Loucy (cell line): ENCODE data around the gene ADAM23.

Experiments
- H2AFZ ChIP-seq: fragments of 200-600 bp; sonication (generic); 2 replicates; pipeline ENCODE4 v1.6.0; 2016; ENCODE audit warnings: antibody characterized with exemption, mild to moderate bottlenecking, low read length, moderate library complexity
- H3F3A ChIP-seq: fragments of 200-600 bp; 2 replicates; pipeline ENCODE4 v1.6.0; 2016; ENCODE audit warnings: antibody characterized with exemption, low read depth, mild to moderate bottlenecking
- H3K27me3 ChIP-seq: fragments of 200-600 bp; sonication (generic); 2 replicates; pipeline ENCODE4 v1.6.1; 2014; ENCODE audit warnings: low read length, mild to moderate bottlenecking; ENCODE audit not compliant: insufficient read depth, poor library complexity, severe bottlenecking
- H3K36me3 ChIP-seq: fragments of 200-600 bp; sonication (generic); 2 replicates; pipeline ENCODE4 v1.6.1; 2016; ENCODE audit warnings: low read length; ENCODE audit not compliant: insufficient read depth
- H3K4me1 ChIP-seq: fragments of 200-600 bp; sonication (generic); 2 replicates; pipeline ENCODE4 v1.5.1; 2014; ENCODE audit warnings: low read length, mild to moderate bottlenecking; ENCODE audit not compliant: insufficient read depth, poor library complexity, severe bottlenecking
- H3K4me2 ChIP-seq: fragments of 200-600 bp; sonication (generic); 2 replicates; pipeline ENCODE4 v1.6.0; 2014; ENCODE audit warnings: antibody characterized with exemption, low read length, low read depth, mild to moderate bottlenecking; ENCODE audit not compliant: poor library complexity, severe bottlenecking
- H3K4me3 ChIP-seq: fragments of 200-600 bp; sonication (generic); 2 replicates; pipeline ENCODE4 v1.5.1; 2014; ENCODE audit warnings: low read length, mild to moderate bottlenecking, mixed read lengths; ENCODE audit not compliant: poor library complexity, severe bottlenecking
- H3K79me2 ChIP-seq: fragments of 200-600 bp; sonication (generic); 2 replicates; pipeline ENCODE4 v1.6.1; 2014; ENCODE audit warnings: low read length; ENCODE audit not compliant: insufficient read depth
- H3K9ac ChIP-seq: fragments of 200-600 bp; sonication (generic); 2 replicates; pipeline ENCODE4 v1.6.0; 2014; ENCODE audit warnings: mild to moderate bottlenecking, low read depth, low read length, moderate library complexity; ENCODE audit not compliant: poor library complexity, severe bottlenecking
- H3K9me2 ChIP-seq: fragments of 200-600 bp; sonication (generic); replicated peaks from 2 replicates; pipeline ENCODE4 v1.6.1; 2016; ENCODE audit warnings: low read depth, low read length, mixed read lengths
- H3K9me3 ChIP-seq: fragments of 200-600 bp; sonication (generic); 2 replicates; pipeline ENCODE4 v1.6.1; 2014; ENCODE audit warnings: mild to moderate bottlenecking, antibody characterized with exemption, low read length, low read depth; ENCODE audit not compliant: insufficient read depth
- H4K20me1 ChIP-seq: fragments of 200-600 bp; sonication (generic); 2 replicates; pipeline ENCODE4 v1.6.0; 2014; ENCODE audit warnings: antibody characterized with exemption, low read length, mild to moderate bottlenecking; ENCODE audit not compliant: insufficient read depth, poor library complexity, severe bottlenecking
- CTCF ChIP-seq: fragments of 200-600 bp; sonication (generic); conservative IDR thresholded peaks from 2 replicates; pipeline ENCODE4 v1.5.1; 2014; ENCODE audit warnings: mild to moderate bottlenecking, antibody characterized with exemption, low read length
- EZH2phosphoT487 ChIP-seq: fragments of 200-600 bp; IDR thresholded peaks from 2 replicates; pipeline ENCODE4 v1.6.1; 2018; ENCODE audit warnings: antibody characterized with exemption, mild to moderate bottlenecking, moderate library complexity, borderline replicate concordance

ADAM23 gene

GRCh38 chr2:206557321-206557720 lies 114.0 kb downstream of the ADAM23 start:
- H3K36me3 ChIP-seq: no peaks in the 10 kb centered on the region
- H3K27me3 ChIP-seq: no peaks in the 10 kb centered on the region
- no peaks in the 10 kb centered on the region for H3K9me2 ChIP-seq
- H3K9ac ChIP-seq: no peak overlapping the region
- H3F3A ChIP-seq: no peaks in the 10 kb centered on the region
- no peaks in the 10 kb centered on the region for H3K79me2 ChIP-seq
- TF ChIP-seq CTCF: no peak
- TF ChIP-seq EZH2phosphoT487: no peak
- H3K4me2 ChIP-seq: no peak overlapping the region
- no peaks in the 10 kb centered on the region for H4K20me1 ChIP-seq
- no peaks in the 10 kb centered on the region for H3K9me3 ChIP-seq
- H3K4me3 ChIP-seq: no peak overlapping the region
- no peaks in the 10 kb centered on the region for H3K4me1 ChIP-seq
- H2AFZ ChIP-seq: no peak overlapping the region

- no peak overlapping the region for H3K9ac ChIP-seq
- TF ChIP-seq EZH2phosphoT487 (no peak), CTCF (no peak)
- H3K9me3 ChIP-seq: no peaks in the 10 kb centered on the region
- no peaks in the 10 kb centered on the region for H3K79me2 ChIP-seq
- H3K4me2 ChIP-seq: no peak overlapping the region
- no peak overlapping the region for H2AFZ ChIP-seq
- no peaks in the 10 kb centered on the region for H4K20me1 ChIP-seq
- no peaks in the 10 kb centered on the region for H3F3A ChIP-seq
- no peaks in the 10 kb centered on the region for H3K9me2 ChIP-seq
- no peaks in the 10 kb centered on the region for H3K27me3 ChIP-seq
- H3K4me1 ChIP-seq: no peaks in the 10 kb centered on the region
- H3K36me3 ChIP-seq: no peaks in the 10 kb centered on the region
- no peak overlapping the region for H3K4me3 ChIP-seq
These were observed 115.2 kb downstream of the ADAM23 start for GRCh38 chr2:206558492-206558891.

GRCh38 chr2:206561962-206562361 lies 118.6 kb downstream of the ADAM23 start:
- no peaks in the 10 kb centered on the region for H3K9me2 ChIP-seq
- no peak overlapping the region for H2AFZ ChIP-seq
- H3F3A ChIP-seq: no peaks in the 10 kb centered on the region
- H3K36me3 ChIP-seq: no peaks in the 10 kb centered on the region
- H3K9me3 ChIP-seq: no peaks in the 10 kb centered on the region
- no peak overlapping the region for H3K4me3 ChIP-seq
- no peak overlapping the region for H3K4me2 ChIP-seq
- no peaks in the 10 kb centered on the region for H3K27me3 ChIP-seq
- H3K79me2 ChIP-seq: no peaks in the 10 kb centered on the region
- no peaks in the 10 kb centered on the region for H4K20me1 ChIP-seq
- no peak overlapping the region for H3K9ac ChIP-seq
- TF ChIP-seq CTCF (no peak), EZH2phosphoT487 (no peak)
- H3K4me1 ChIP-seq: no peaks in the 10 kb centered on the region
